Measurements from ENCODE around the gene KLHDC7B. TPM values are rescaled to one million over a fixed set of nuclear protein-coding genes. Genes with fewer than 3 reads are reported as not detected.

Gene KLHDC7B
- total and polyA plus RNA-seq, 10 of the 15 experiments (the other 5 are each of a cell fraction or from before 2014, with no cell fraction given): 0.05 to 2.2 (median 0.93) TPM; not detected in 2

DNA sequence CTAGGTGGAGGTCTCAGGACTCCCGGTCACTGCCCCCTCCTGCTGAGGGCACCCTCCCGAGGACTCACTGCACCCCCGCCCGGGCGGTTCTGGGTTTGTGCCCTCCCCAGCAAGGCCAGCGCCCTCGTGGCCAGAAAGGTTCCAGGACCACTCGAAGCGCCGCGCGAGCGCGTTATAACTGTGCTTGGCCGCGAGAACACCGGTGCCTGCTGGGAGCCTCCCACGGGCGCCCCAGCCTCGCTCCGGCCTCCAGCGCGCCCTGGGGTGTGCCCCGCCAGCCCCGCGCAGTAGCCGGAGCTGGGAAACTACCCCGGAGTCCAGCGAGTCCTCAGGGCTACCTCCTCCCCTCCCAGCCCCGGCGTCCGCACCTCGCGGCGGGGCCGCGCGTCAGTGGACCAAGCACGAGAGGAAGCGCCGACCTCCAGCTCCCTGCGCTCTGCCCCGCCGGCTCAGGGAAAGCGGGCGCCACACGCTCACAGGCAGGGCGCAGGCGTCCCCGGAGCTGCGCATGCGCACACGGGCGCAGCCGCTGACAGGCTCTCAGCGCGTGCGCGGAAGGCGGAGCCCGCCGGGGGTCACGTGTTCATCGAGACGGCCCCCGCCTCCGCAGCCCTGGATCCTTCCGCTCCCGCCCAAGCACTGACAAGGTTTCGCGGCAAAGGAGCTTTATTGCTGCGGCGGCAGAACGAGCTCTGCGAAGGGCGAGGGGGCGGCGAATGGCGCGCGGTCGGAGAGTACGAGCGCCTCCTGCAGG lies 20.4 kb upstream of the KLHDC7B start, which contains the start of gene SCO2 (continued):
- TF ChIP-seq CTCF (IDR thresholded peaks at IDR 0.05 in 2 of 3, conservative IDR thresholded peaks at IDR 0.05 in 1 of 3; ENCODE audit: control insufficient read depth in 2 of 3, extremely low read depth in 1 of 3, insufficient read depth in 1 of 3, low read depth in 3 of 3, low read length in 3 of 3): peak; percentile 32 to 45 (median 42); a peak in 4 of 6 replicates
- TF ChIP-seq ZSCAN29 (IDR thresholded peaks at IDR 0.05): no peak
- TF ChIP-seq WRNIP1 (IDR thresholded peaks at IDR 0.05; ENCODE audit: borderline replicate concordance, low read depth, low read length): no peak
- TF ChIP-seq, protein P1, sequence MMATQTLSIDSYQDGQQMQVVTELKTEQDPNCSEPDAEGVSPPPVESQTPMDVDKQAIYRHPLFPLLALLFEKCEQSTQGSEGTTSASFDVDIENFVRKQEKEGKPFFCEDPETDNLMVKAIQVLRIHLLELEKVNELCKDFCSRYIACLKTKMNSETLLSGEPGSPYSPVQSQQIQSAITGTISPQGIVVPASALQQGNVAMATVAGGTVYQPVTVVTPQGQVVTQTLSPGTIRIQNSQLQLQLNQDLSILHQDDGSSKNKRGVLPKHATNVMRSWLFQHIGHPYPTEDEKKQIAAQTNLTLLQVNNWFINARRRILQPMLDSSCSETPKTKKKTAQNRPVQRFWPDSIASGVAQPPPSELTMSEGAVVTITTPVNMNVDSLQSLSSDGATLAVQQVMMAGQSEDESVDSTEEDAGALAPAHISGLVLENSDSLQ (IDR thresholded peaks at IDR 0.05): peak; percentile 49; the same call in 1 of the 2 replicates
- TF ChIP-seq SIX5 (IDR thresholded peaks at IDR 0.05; ENCODE audit: low read depth, low read length, severe bottlenecking): no peak
- TF ChIP-seq NFIC (IDR thresholded peaks at IDR 0.05; ENCODE audit: low read depth, low read length): no peak
- TF ChIP-seq EED (IDR thresholded peaks at IDR 0.05; ENCODE audit: low read depth): 0 out of 2 replicates have a peak, but pooled peaks have one; percentile 20
- TF ChIP-seq JUND (IDR thresholded peaks at IDR 0.05; ENCODE audit: low read depth, low read length): no peak
- TF ChIP-seq IKZF1 (conservative IDR thresholded peaks at IDR 0.05): peak; percentile 100
- TF ChIP-seq ZBED1 (IDR thresholded peaks at IDR 0.05; ENCODE audit: borderline replicate concordance): peak; percentile 30; the same call in 1 of the 2 replicates
- TF ChIP-seq CBX5 (IDR thresholded peaks at IDR 0.05; ENCODE audit: low read depth): no peak
- 0 out of 2 replicates have a peak, but pooled peaks have one; percentile 8 for TF ChIP-seq PAX5 (IDR thresholded peaks at IDR 0.05; ENCODE audit: borderline replicate concordance, low read depth, low read length)
- no peak for TF ChIP-seq FOXK2 (IDR thresholded peaks at IDR 0.05)
- no peak for TF ChIP-seq NFXL1 (IDR thresholded peaks at IDR 0.05; ENCODE audit: borderline replicate concordance)
- no peak for TF ChIP-seq TCF7 (IDR thresholded peaks at IDR 0.05; ENCODE audit: borderline replicate concordance)
- no peak for TF ChIP-seq NBN (IDR thresholded peaks at IDR 0.05)
- no peak for TF ChIP-seq ZBTB4 (CRISPR knock-in tag; IDR thresholded peaks at IDR 0.05)
- no peak for TF ChIP-seq RCOR1 (conservative IDR thresholded peaks at IDR 0.05; ENCODE audit: low read depth, low read length)
- TF ChIP-seq EZH2 (IDR thresholded peaks at IDR 0.05; ENCODE audit: borderline replicate concordance, control insufficient read depth, low read depth, low read length): no peak
- TF ChIP-seq FOS (IDR thresholded peaks at IDR 0.05; ENCODE audit: borderline replicate concordance, extremely low read depth, insufficient read length): no peak
- TF ChIP-seq EGR1 (IDR thresholded peaks at IDR 0.05; ENCODE audit: borderline replicate concordance in 1 of 2, low read depth in 2 of 2, low read length in 2 of 2): peak in 1 of 2 experiments; percentile 96; a peak in 2 of 3 replicates
- peak; percentile 70; the same call in 1 of the 2 replicates for TF ChIP-seq NKRF (conservative IDR thresholded peaks at IDR 0.05)

All from GM12878 (cell line).